Fibroblast of villous mesenchyme (primary cell): ENCODE data around the gene SHISA6. TPM values are rescaled to one million over a fixed set of nuclear protein-coding genes. Genes with fewer than 3 reads are reported as not detected.
"Not testable (repeated sequence)": the region's sequence is repeated elsewhere in the genome, so short reads cannot be mapped to it uniquely, and the experiment has no call there.

Experiments used
- DNase-seq: peaks from one replicate; pipeline ENCODE4 v3.0.0-alpha.2; 2010; ENCODE audit warnings: low read depth
- H3K4me3 ChIP-seq: 2 replicates; pipeline ENCODE4 v1.5.1; 2011; ENCODE audit warnings: low read depth, mild to moderate bottlenecking, low read length
- CTCF ChIP-seq: IDR thresholded peaks from 2 replicates; pipeline ENCODE4 v1.5.1; 2012; ENCODE audit warnings: low read depth, mild to moderate bottlenecking, low read length; ENCODE audit not compliant: insufficient read depth
- total RNA-seq: library from RNA; depleted of rRNA; stranded (reverse); fragments of >200 nt; gene quantifications from 2 replicates; pipeline ENCODE4 v1.2.3, GENCODE V29; 2012

SHISA6 gene
- total RNA-seq, 1 donor = not detected

- no peak overlapping the region for H3K4me3 ChIP-seq
- DNase-seq = no peak
- no peak for TF ChIP-seq CTCF
Measured at GRCh38 chr17:11300201-11300600, 59.2 kb downstream of the SHISA6 start.

- DNase-seq = no peak
Measured at GRCh38 chr17:11300738-11301137, 59.7 kb downstream of the SHISA6 start.

GRCh38 chr17:11301874-11302273 is 60.9 kb downstream of the SHISA6 start:
- not testable (repeated sequence) for DNase-seq, H3K4me3 ChIP-seq

More at GRCh38 chr17:11300738-11301137, 59.7 kb downstream of the SHISA6 start:
- H3K4me3 ChIP-seq = no peak overlapping the region
- no peak for TF ChIP-seq CTCF

- TF ChIP-seq CTCF = no peak
- no peak for DNase-seq
- no peak overlapping the region for H3K4me3 ChIP-seq
Measured at GRCh38 chr17:11302401-11303186, 61.6 kb downstream of the SHISA6 start.

- no peak overlapping the region for H3K4me3 ChIP-seq
- DNase-seq = no peak
- no peak for TF ChIP-seq CTCF
Measured at GRCh38 chr17:11303773-11304394, 62.9 kb downstream of the SHISA6 start.

GRCh38 chr17:11304568-11304967 is 63.6 kb downstream of the SHISA6 start:
- no peak for DNase-seq
- TF ChIP-seq CTCF = no peak
- H3K4me3 ChIP-seq = no peak overlapping the region

- no peak overlapping the region for H3K4me3 ChIP-seq
- DNase-seq = no peak
- TF ChIP-seq CTCF = no peak
Measured at GRCh38 chr17:11305524-11305923, 64.5 kb downstream of the SHISA6 start.
